Panc1 (cell line): ENCODE results near the gene CMTM8. TPM values are rescaled to one million over a fixed set of nuclear protein-coding genes. Genes with fewer than 3 reads are reported as not detected.

Experiments used
- ATAC-seq: fragments of 200-7000 bp; cut with Tn5 transposase; 2 replicates; pipeline ENCODE4 v1.9.1; 2020; ENCODE audit warnings: mild to moderate bottlenecking, moderate library complexity
- BruUV-seq: library from RNA; stranded (reverse); fragments of 400-500 nt; replicated peaks from 2 replicates; lab custom pipeline; 2021; lab: Mats Ljungman, UMichigan
- CTCF ChIA-PET: fragments of 300-600 bp; sonication (Branson Sonifier 250); formaldehyde crosslinking; loops from one replicate; lab custom pipeline; 2022; ENCODE audit warnings: antibody characterized with exemption; lab: Charles Lee
- POLR2A ChIA-PET: fragments of 300-600 bp; sonication (Branson Sonifier 250); formaldehyde crosslinking; loops from one replicate; lab custom pipeline; 2022; ENCODE audit warnings: antibody characterized with exemption; lab: Charles Lee
- DNase-seq: peaks from one replicate; pipeline ENCODE4 v3.0.0-alpha.2; 2010; ENCODE audit warnings: low read depth, low spot score
- H3K27ac ChIP-seq: 2 replicates; pipeline ENCODE4 v1.5.1; 2011; ENCODE audit warnings: mild to moderate bottlenecking, low read length, inconsistent platforms
- H3K27me3 ChIP-seq: fragments of 200-500 bp; sonication (Bioruptor generic); 2 replicates; pipeline ENCODE4 v1.6.0; 2014; ENCODE audit warnings: low read length, inconsistent platforms; ENCODE audit not compliant: control insufficient read depth, insufficient read depth
- H3K36me3 ChIP-seq: fragments of 200-500 bp; sonication (Bioruptor generic); 2 replicates; pipeline ENCODE4 v1.5.1; 2014; ENCODE audit warnings: inconsistent platforms, mild to moderate bottlenecking, low read length, moderate library complexity; ENCODE audit not compliant: control insufficient read depth, insufficient read depth
- H3K4me1 ChIP-seq: 2 replicates; pipeline ENCODE4 v1.5.1; 2011; ENCODE audit warnings: inconsistent platforms, mild to moderate bottlenecking, low read length, moderate library complexity; ENCODE audit not compliant: control insufficient read depth, insufficient read depth
- H3K4me3 ChIP-seq, 2 experiments: 2 replicates each; pipeline ENCODE4 v1.5.1; 2011 to 2012; ENCODE audit warnings: low read depth in 2 of 2, low read length in 2 of 2, mild to moderate bottlenecking in 2 of 2, inconsistent platforms in 1 of 2, moderate library complexity in 1 of 2
- H3K9me3 ChIP-seq: fragments of 200-500 bp; sonication (Bioruptor generic); 2 replicates; pipeline ENCODE4 v1.5.1; 2014; ENCODE audit warnings: low read depth, mild to moderate bottlenecking, inconsistent platforms, low read length, moderate library complexity; ENCODE audit not compliant: control insufficient read depth, insufficient read depth
- CTCF ChIP-seq: fragments of 450-650 bp; IDR thresholded peaks from 2 replicates; pipeline ENCODE4 v1.5.1; 2017; ENCODE audit warnings: mild to moderate bottlenecking
- POLR2AphosphoS5 ChIP-seq: IDR thresholded peaks from 2 replicates; pipeline ENCODE4 v1.6.1; 2012; ENCODE audit warnings: mild to moderate bottlenecking, low read depth, low read length, moderate library complexity
- SIN3A ChIP-seq: IDR thresholded peaks from 2 replicates; pipeline ENCODE4 v1.6.1; 2012; ENCODE audit warnings: low read depth, mild to moderate bottlenecking, low read length, moderate library complexity, borderline replicate concordance; ENCODE audit not compliant: insufficient read depth
- TCF7L2 ChIP-seq: IDR thresholded peaks from 2 replicates; pipeline ENCODE4 v1.6.1; 2011; ENCODE audit warnings: mild to moderate bottlenecking, low read depth, low read length, inconsistent platforms
- in situ Hi-C: cut with HindIII; loops from 2 replicates; pipeline ENCODE4 v1.10.0; 2016; ENCODE audit warnings: low sequenced_read_pairs, low pct_unique_long_range_greater_than_20kb
- intact Hi-C: fragments of 100-400 bp; cut with micrococcal nuclease; formaldehyde crosslinking; loops from one replicate; pipeline ENCODE4 v1.10.0; 2022; ENCODE audit not compliant: unreplicated experiment
- total RNA-seq: library from RNA; stranded (reverse); gene quantifications from one replicate; pipeline ENCODE4 v1.2.1, GENCODE V29; 2021; ENCODE audit not compliant: unreplicated experiment
- TF ChIP-seq, protein P1 (sequence below), 2 experiments: IDR thresholded peaks; 2 replicates each; pipeline ENCODE4 v1.6.1; 2011 to 2012; ENCODE audit warnings: low read depth in 2 of 2, control low read depth in 1 of 2, low read length in 1 of 2, mild to moderate bottlenecking in 1 of 2, moderate library complexity in 1 of 2; ENCODE audit not compliant: insufficient read depth in 1 of 2

Gene CMTM8
- total RNA-seq, 1 experiment from 2014 or later: 9.8 TPM

GRCh38 chr3:32290619-32291018 lies 52.1 kb downstream of the CMTM8 start:
- Histone ChIP-seq H3K27me3 (no peaks in the 10 kb centered on the region), H3K9me3 (no peaks in the 10 kb centered on the region), H3K27ac (no peak overlapping the region), H3K36me3 (no peaks in the 10 kb centered on the region), H3K4me3 (no peak overlapping the region), H3K4me1 (no peaks in the 10 kb centered on the region; the same call in 1 of the 2 replicates)
- TF ChIP-seq POLR2AphosphoS5: no peak
- no peak for TF ChIP-seq CTCF
- no peak for TF ChIP-seq TCF7L2
- TF ChIP-seq, protein P1, sequence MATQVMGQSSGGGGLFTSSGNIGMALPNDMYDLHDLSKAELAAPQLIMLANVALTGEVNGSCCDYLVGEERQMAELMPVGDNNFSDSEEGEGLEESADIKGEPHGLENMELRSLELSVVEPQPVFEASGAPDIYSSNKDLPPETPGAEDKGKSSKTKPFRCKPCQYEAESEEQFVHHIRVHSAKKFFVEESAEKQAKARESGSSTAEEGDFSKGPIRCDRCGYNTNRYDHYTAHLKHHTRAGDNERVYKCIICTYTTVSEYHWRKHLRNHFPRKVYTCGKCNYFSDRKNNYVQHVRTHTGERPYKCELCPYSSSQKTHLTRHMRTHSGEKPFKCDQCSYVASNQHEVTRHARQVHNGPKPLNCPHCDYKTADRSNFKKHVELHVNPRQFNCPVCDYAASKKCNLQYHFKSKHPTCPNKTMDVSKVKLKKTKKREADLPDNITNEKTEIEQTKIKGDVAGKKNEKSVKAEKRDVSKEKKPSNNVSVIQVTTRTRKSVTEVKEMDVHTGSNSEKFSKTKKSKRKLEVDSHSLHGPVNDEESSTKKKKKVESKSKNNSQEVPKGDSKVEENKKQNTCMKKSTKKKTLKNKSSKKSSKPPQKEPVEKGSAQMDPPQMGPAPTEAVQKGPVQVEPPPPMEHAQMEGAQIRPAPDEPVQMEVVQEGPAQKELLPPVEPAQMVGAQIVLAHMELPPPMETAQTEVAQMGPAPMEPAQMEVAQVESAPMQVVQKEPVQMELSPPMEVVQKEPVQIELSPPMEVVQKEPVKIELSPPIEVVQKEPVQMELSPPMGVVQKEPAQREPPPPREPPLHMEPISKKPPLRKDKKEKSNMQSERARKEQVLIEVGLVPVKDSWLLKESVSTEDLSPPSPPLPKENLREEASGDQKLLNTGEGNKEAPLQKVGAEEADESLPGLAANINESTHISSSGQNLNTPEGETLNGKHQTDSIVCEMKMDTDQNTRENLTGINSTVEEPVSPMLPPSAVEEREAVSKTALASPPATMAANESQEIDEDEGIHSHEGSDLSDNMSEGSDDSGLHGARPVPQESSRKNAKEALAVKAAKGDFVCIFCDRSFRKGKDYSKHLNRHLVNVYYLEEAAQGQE (IDR thresholded peaks at IDR 0.05; ENCODE audit: insufficient read depth in 1 of 2, low read depth in 2 of 2, low read length in 1 of 2): no peak
- TF ChIP-seq SIN3A: no peak
- CTCF ChIA-PET: no interaction called here
- BruUV-seq: no TSS peak
- intact Hi-C loops: no loop called here
- DNase-seq (no peak), ATAC-seq (no peak)
- POLR2A ChIA-PET: no interaction called here
- in situ Hi-C loops: no loop called here

GRCh38 chr3:32292085-32292796 lies 53.8 kb downstream of the CMTM8 start:
- no peaks in the 10 kb centered on the region for H3K27me3 ChIP-seq
- no peak for DNase-seq
- in situ Hi-C loops (no loop called here), intact Hi-C loops (no loop called here)
- TF ChIP-seq, protein P1 (IDR thresholded peaks at IDR 0.05; ENCODE audit: insufficient read depth in 1 of 2, low read depth in 2 of 2, low read length in 1 of 2): no peak
- no peak for TF ChIP-seq SIN3A
- no peak for TF ChIP-seq CTCF
- no peak for TF ChIP-seq POLR2AphosphoS5
- no peak overlapping the region for H3K4me3 ChIP-seq
- no peaks in the 10 kb centered on the region for H3K36me3 ChIP-seq
- ATAC-seq: no peak
- BruUV-seq: no TSS peak
- H3K27ac ChIP-seq: no peak overlapping the region
- H3K4me1 ChIP-seq: no peaks in the 10 kb centered on the region; the same call in 1 of the 2 replicates
- no peaks in the 10 kb centered on the region for H3K9me3 ChIP-seq
- ChIA-PET CTCF (interaction anchor here (0.6 kb wide), 1 partner anchor 17 kb away, joined by 6 read pairs; no protein-coding TSS in a partner anchor), POLR2A (no interaction called here)
